ENCODE results near the gene HCAR2.

GRCh38 chr12:122688291-122688690 is 14.9 kb downstream of the HCAR2 start:
- TF ChIP-seq YY1 (IDR thresholded peaks at IDR 0.05; ENCODE audit: insufficient read depth, insufficient read length) (no peak), SUZ12 (IDR thresholded peaks at IDR 0.05; ENCODE audit: extremely low read depth, insufficient read depth, insufficient read length) (no peak)

Measured in NT2/D1 (cell line).